Caco-2 (cell line): Measurements from ENCODE around the gene STAM. TPM values are rescaled to one million over a fixed set of nuclear protein-coding genes. Genes with fewer than 3 reads are reported as not detected.

ENCODE experiments used
- BruUV-seq: library from RNA; stranded (reverse); fragments of 400-500 nt; replicated peaks from 2 replicates; lab custom pipeline; 2021; lab: Mats Ljungman, UMichigan
- CTCF ChIA-PET: fragments of 300-600 bp; sonication (Branson Sonifier 250); formaldehyde crosslinking; loops from one replicate; lab custom pipeline; 2022; ENCODE audit warnings: antibody characterized with exemption; lab: Charles Lee
- POLR2A ChIA-PET: fragments of 300-600 bp; sonication (Branson Sonifier 250); formaldehyde crosslinking; loops from one replicate; lab custom pipeline; 2022; ENCODE audit warnings: antibody characterized with exemption; lab: Charles Lee
- DNase-seq, 2 experiments: peaks; one replicate each; pipeline versions ENCODE4 v3.0.0 to v3.0.0-alpha.2; 2020 to 2022
- H3K27me3 ChIP-seq: replicated peaks from 2 replicates; pipeline ENCODE4 v1.6.0; 2011; ENCODE audit warnings: low read length; ENCODE audit not compliant: control insufficient read depth, insufficient read depth
- H3K36me3 ChIP-seq: 2 replicates; pipeline ENCODE4 v1.5.1; 2011; ENCODE audit warnings: low read length; ENCODE audit not compliant: control insufficient read depth, insufficient read depth
- H3K4me1 ChIP-seq: fragments of 250-450 bp; sonication (Bioruptor Pico); 2 replicates; pipeline ENCODE4 v1.5.1; 2020; ENCODE audit warnings: mild to moderate bottlenecking
- H3K4me3 ChIP-seq: 2 replicates; pipeline ENCODE4 v1.5.1; 2011; ENCODE audit warnings: low read depth, mild to moderate bottlenecking, control low read depth, low read length
- H3K9me3 ChIP-seq: fragments of 250-450 bp; sonication (Bioruptor Pico); 2 replicates; pipeline ENCODE4 v1.5.1; 2020; ENCODE audit warnings: mild to moderate bottlenecking, moderate library complexity
- H3K27ac Mint-ChIP-seq: one replicate; pipeline ENCODE4 v1.8.0; 2022; ENCODE audit warnings: mixed read lengths; ENCODE audit not compliant: unreplicated experiment
- H3K27me3 Mint-ChIP-seq: one replicate; pipeline ENCODE4 v1.8.0; 2022; ENCODE audit warnings: mixed read lengths; ENCODE audit not compliant: insufficient read depth, unreplicated experiment
- H3K36me3 Mint-ChIP-seq: one replicate; pipeline ENCODE4 v1.8.0; 2022; ENCODE audit warnings: mild to moderate bottlenecking, mixed read lengths; ENCODE audit not compliant: insufficient read depth, unreplicated experiment
- H3K4me1 Mint-ChIP-seq: one replicate; pipeline ENCODE4 v1.8.0; 2022; ENCODE audit warnings: low read depth, mixed read lengths; ENCODE audit not compliant: unreplicated experiment
- H3K4me3 Mint-ChIP-seq: one replicate; pipeline ENCODE4 v1.8.0; 2022; ENCODE audit warnings: mild to moderate bottlenecking, moderate library complexity, mixed read lengths; ENCODE audit not compliant: unreplicated experiment
- H3K9me3 Mint-ChIP-seq: one replicate; pipeline ENCODE4 v1.8.0; 2022; ENCODE audit warnings: mixed read lengths; ENCODE audit not compliant: unreplicated experiment
- intact Hi-C: fragments of 100-400 bp; cut with micrococcal nuclease; formaldehyde crosslinking; loops from one replicate; pipeline ENCODE4 v1.10.0; 2022; ENCODE audit not compliant: unreplicated experiment
- total RNA-seq: library from RNA; stranded (reverse); gene quantifications from 2 replicates; pipeline ENCODE4 v1.2.3, GENCODE V29; 2022
- TF ChIP-seq, protein P1 (sequence below), 2 experiments: fragments of 200-600 bp in 1 of 2; IDR thresholded peaks; 1 replicate in 1 of 2; 2 replicates in 1 of 2; pipeline versions ENCODE4 v1.5.1 to v1.8.0; 2011 to 2022; ENCODE audit warnings: antibody characterized with exemption in 1 of 2, control low read depth in 1 of 2, inconsistent platforms in 1 of 2, low read depth in 1 of 2, low read length in 1 of 2, mild to moderate bottlenecking in 1 of 2, moderate library complexity in 1 of 2; ENCODE audit not compliant: insufficient read depth in 1 of 2, severe bottlenecking in 1 of 2, unreplicated experiment in 1 of 2

Gene STAM
- total RNA-seq, 1 experiment from 2014 or later, result 51.9 TPM

DNA sequence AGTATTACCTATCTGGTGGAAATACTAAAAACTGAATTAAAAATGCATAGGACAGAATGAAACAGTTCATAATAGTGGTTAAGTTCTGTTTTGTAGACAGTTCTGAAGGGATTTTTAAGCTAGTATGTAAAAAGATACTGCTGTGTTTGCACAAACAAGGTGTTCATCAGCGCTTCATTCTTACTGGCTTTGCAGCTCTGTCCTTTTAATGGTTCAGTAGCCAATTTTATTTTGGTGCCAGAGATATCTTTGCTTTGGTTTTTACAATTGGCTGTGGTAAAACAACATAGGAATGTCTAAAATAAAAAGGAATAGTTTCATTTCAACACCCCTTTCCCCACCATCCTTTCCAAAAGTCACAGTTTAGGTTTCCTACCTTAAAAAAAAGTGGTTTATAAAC, 33.0 kb downstream of the STAM start:
- Mint-ChIP-seq H3K27ac (no peak overlapping the region), H3K36me3 (no peaks in the 10 kb centered on the region), H3K9me3 (no peaks in the 10 kb centered on the region), H3K27me3 (no peaks in the 10 kb centered on the region), H3K4me1 (peaks cover 24% of the 10 kb centered on the region), H3K4me3 (no peak overlapping the region)
- Histone ChIP-seq H3K36me3 (no peaks in the 10 kb centered on the region), H3K4me3 (no peak overlapping the region), H3K4me1 (peaks cover 30% of the 10 kb centered on the region), H3K9me3 (no peaks in the 10 kb centered on the region), H3K27me3 (no peaks in the 10 kb centered on the region)
- ChIA-PET CTCF (no interaction called here), POLR2A (no interaction called here)
- BruUV-seq, result no TSS peak
- no peak for DNase-seq
- intact Hi-C loops, result no loop called here
- TF ChIP-seq, protein P1, sequence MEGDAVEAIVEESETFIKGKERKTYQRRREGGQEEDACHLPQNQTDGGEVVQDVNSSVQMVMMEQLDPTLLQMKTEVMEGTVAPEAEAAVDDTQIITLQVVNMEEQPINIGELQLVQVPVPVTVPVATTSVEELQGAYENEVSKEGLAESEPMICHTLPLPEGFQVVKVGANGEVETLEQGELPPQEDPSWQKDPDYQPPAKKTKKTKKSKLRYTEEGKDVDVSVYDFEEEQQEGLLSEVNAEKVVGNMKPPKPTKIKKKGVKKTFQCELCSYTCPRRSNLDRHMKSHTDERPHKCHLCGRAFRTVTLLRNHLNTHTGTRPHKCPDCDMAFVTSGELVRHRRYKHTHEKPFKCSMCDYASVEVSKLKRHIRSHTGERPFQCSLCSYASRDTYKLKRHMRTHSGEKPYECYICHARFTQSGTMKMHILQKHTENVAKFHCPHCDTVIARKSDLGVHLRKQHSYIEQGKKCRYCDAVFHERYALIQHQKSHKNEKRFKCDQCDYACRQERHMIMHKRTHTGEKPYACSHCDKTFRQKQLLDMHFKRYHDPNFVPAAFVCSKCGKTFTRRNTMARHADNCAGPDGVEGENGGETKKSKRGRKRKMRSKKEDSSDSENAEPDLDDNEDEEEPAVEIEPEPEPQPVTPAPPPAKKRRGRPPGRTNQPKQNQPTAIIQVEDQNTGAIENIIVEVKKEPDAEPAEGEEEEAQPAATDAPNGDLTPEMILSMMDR (IDR thresholded peaks at IDR 0.05; ENCODE audit: insufficient read depth in 1 of 2, low read depth in 1 of 2, low read length in 1 of 2, severe bottlenecking in 1 of 2, unreplicated experiment in 1 of 2), result no peak

- Mint-ChIP-seq H3K36me3 (peaks cover 9% of the 10 kb centered on the region), H3K9me3 (no peaks in the 10 kb centered on the region), H3K27me3 (no peaks in the 10 kb centered on the region), H3K4me1 (peaks cover 31% of the 10 kb centered on the region), H3K27ac (no peak overlapping the region), H3K4me3 (no peak overlapping the region)
- no peak for DNase-seq
- H3K36me3 ChIP-seq, result no peaks in the 10 kb centered on the region
- no peak overlapping the region for H3K4me3 ChIP-seq
- peaks cover 9% of the 10 kb centered on the region; the same call in 1 of the 2 replicates for H3K4me1 ChIP-seq
- POLR2A ChIA-PET, result no interaction called here
- TF ChIP-seq, protein P1 (IDR thresholded peaks at IDR 0.05; ENCODE audit: insufficient read depth in 1 of 2, low read depth in 1 of 2, low read length in 1 of 2, severe bottlenecking in 1 of 2, unreplicated experiment in 1 of 2), result no peak
- CTCF ChIA-PET, result no interaction called here
- intact Hi-C loops, result loop anchor here (2.0 kb wide), 1 partner anchor 32 kb away; no protein-coding TSS in a partner anchor
- BruUV-seq, result no TSS peak
- no peaks in the 10 kb centered on the region for H3K9me3 ChIP-seq
- H3K27me3 ChIP-seq, result no peaks in the 10 kb centered on the region
Measured at GRCh38 chr10:17682236-17682946, 38.4 kb downstream of the STAM start.

DNA sequence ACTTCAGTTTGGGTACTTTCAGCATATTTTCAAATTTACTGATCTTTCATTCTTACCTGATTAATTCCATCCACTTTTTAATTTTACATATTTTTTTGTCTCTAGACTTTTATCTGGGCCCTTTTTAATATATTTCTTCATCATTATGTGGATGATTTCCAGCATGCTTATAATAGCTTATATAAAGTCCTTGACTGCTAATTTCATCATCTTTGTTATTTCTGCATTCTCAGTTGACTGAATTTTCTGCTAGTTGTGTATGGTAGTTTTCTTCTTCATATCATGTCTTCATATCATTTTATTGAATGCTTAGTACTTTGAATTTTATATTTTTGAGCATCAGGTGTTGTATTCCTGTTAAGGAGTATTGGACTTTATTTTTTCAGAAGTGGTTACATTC, 39.6 kb downstream of the STAM start:
- intact Hi-C loops, result loop anchor here (2.0 kb wide), 1 partner anchor 33 kb away; no protein-coding TSS in a partner anchor
- no peaks in the 10 kb centered on the region for H3K27me3 Mint-ChIP-seq

More for the DNA sequence above, 39.6 kb downstream of the STAM start:
- no peak overlapping the region for H3K4me3 ChIP-seq
- BruUV-seq, result no TSS peak
- no peaks in the 10 kb centered on the region for H3K9me3 ChIP-seq
- POLR2A ChIA-PET, result no interaction called here
- H3K27ac Mint-ChIP-seq, result no peak overlapping the region
- peaks cover 14% of the 10 kb centered on the region for H3K36me3 Mint-ChIP-seq
- H3K9me3 Mint-ChIP-seq, result no peaks in the 10 kb centered on the region
- H3K4me3 Mint-ChIP-seq, result no peak overlapping the region
- H3K4me1 ChIP-seq, result peaks cover 9% of the 10 kb centered on the region; the same call in 1 of the 2 replicates
- no peaks in the 10 kb centered on the region for H3K27me3 ChIP-seq
- H3K36me3 ChIP-seq, result no peaks in the 10 kb centered on the region
- DNase-seq, result no peak
- CTCF ChIA-PET, result no interaction called here
- peaks cover 31% of the 10 kb centered on the region for H3K4me1 Mint-ChIP-seq
- TF ChIP-seq, protein P1 (IDR thresholded peaks at IDR 0.05; ENCODE audit: insufficient read depth in 1 of 2, low read depth in 1 of 2, low read length in 1 of 2, severe bottlenecking in 1 of 2, unreplicated experiment in 1 of 2), result no peak
